ENCODE data around the gene THAP5. TPM values are rescaled to one million over a fixed set of nuclear protein-coding genes. Genes with fewer than 3 reads are reported as not detected.

The THAP5 gene
- total RNA-seq, 1 experiment from 2014 or later = 44.0 TPM

DNA sequence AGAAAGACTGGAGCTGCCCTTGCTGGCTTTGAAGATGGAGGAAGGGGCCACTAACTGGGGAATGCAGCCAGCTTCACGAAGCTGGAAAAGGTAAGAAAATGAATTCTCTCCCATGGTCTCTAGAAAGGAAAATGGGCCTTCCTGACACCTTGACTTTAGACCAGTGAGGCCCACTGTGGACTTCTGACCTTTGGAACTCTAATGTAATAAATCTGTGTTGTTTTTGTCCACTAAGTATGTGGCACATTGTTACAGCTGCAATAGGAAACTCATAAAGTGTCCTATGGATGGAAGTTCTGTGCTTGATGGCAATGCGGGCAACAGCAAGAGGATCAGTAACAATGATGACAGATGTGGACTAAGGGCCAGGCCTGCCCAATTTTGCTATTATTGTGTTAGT is 21.1 kb upstream of the THAP5 start:
- TF ChIP-seq, protein P1, sequence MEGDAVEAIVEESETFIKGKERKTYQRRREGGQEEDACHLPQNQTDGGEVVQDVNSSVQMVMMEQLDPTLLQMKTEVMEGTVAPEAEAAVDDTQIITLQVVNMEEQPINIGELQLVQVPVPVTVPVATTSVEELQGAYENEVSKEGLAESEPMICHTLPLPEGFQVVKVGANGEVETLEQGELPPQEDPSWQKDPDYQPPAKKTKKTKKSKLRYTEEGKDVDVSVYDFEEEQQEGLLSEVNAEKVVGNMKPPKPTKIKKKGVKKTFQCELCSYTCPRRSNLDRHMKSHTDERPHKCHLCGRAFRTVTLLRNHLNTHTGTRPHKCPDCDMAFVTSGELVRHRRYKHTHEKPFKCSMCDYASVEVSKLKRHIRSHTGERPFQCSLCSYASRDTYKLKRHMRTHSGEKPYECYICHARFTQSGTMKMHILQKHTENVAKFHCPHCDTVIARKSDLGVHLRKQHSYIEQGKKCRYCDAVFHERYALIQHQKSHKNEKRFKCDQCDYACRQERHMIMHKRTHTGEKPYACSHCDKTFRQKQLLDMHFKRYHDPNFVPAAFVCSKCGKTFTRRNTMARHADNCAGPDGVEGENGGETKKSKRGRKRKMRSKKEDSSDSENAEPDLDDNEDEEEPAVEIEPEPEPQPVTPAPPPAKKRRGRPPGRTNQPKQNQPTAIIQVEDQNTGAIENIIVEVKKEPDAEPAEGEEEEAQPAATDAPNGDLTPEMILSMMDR (IDR thresholded peaks at IDR 0.05; ENCODE audit: unreplicated experiment) = no peak
- no TSS peak for BruUV-seq (replicated peaks)
- H3K36me3 Mint-ChIP-seq (ENCODE audit: insufficient read depth, unreplicated experiment) = no peaks in the 10 kb centered on the region
- no peaks in the 10 kb centered on the region for H3K4me1 Mint-ChIP-seq (ENCODE audit: insufficient read depth, unreplicated experiment)
- no peak overlapping the region for H3K27ac Mint-ChIP-seq (ENCODE audit: low read depth, unreplicated experiment)
- POLR2A ChIA-PET = no interaction called here
- no peaks in the 10 kb centered on the region for H3K9me3 Mint-ChIP-seq (ENCODE audit: unreplicated experiment)
- no peak overlapping the region for H3K4me3 Mint-ChIP-seq (ENCODE audit: unreplicated experiment)
- no peak for DNase-seq (ENCODE audit: unreplicated experiment)
- CTCF ChIA-PET = interaction anchor here (0.6 to 1.2 kb wide), 2 partner anchors 11 to 341 kb away, joined by 3 read pairs; no protein-coding TSS in a partner anchor
- intact Hi-C loops (cut with micrococcal nuclease) = no loop called here
- peaks cover 21% of the 10 kb centered on the region for H3K27me3 Mint-ChIP-seq (ENCODE audit: insufficient read depth, unreplicated experiment)

DNA sequence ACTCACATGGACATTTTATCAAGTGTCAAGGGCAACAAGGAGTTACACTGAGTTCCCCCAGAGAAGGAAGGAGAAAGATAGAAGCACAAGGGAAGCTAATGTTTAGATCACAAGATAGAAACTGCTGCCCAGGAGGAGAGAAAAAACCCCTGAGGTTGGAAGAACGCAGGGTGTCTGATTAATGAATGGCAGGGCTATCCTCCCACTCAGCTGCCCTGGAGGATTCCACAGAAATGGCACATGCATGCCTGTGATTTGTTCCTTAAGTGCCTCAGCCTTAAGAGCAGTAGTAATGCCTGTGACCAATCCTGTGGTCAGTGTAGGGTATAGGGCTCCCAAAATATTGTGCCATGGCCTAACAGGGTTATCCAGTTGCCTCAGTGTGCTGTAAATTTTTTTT is 20.4 kb upstream of the THAP5 start:
- Mint-ChIP-seq H3K36me3 (ENCODE audit: insufficient read depth, unreplicated experiment) (no peaks in the 10 kb centered on the region), H3K4me3 (ENCODE audit: unreplicated experiment) (no peak overlapping the region)

GRCh38 chr7:108589199-108589598 is 19.7 kb upstream of the THAP5 start:
- Mint-ChIP-seq H3K4me1 (ENCODE audit: insufficient read depth, unreplicated experiment) (no peaks in the 10 kb centered on the region), H3K4me3 (ENCODE audit: unreplicated experiment) (no peak overlapping the region), H3K9me3 (ENCODE audit: unreplicated experiment) (no peaks in the 10 kb centered on the region), H3K27me3 (ENCODE audit: insufficient read depth, unreplicated experiment) (peaks cover 22% of the 10 kb centered on the region), H3K27ac (ENCODE audit: low read depth, unreplicated experiment) (no peak overlapping the region), H3K36me3 (ENCODE audit: insufficient read depth, unreplicated experiment) (no peaks in the 10 kb centered on the region)
- no TSS peak for BruUV-seq (replicated peaks)
- DNase-seq (ENCODE audit: unreplicated experiment) = no peak
- ChIA-PET POLR2A (interaction anchor here (1.0 kb wide), 1 partner anchor 19 kb away, joined by 3 read pairs; the partner anchor contains the start of gene DNAJB9), CTCF (no interaction called here)
- intact Hi-C loops (cut with micrococcal nuclease) = no loop called here
- TF ChIP-seq, protein P1 (IDR thresholded peaks at IDR 0.05; ENCODE audit: unreplicated experiment) = no peak

More for the DNA sequence above, 20.4 kb upstream of the THAP5 start:
- H3K27me3 Mint-ChIP-seq (ENCODE audit: insufficient read depth, unreplicated experiment) = peaks cover 22% of the 10 kb centered on the region
- intact Hi-C loops (cut with micrococcal nuclease) = no loop called here
- TF ChIP-seq, protein P1 (IDR thresholded peaks at IDR 0.05; ENCODE audit: unreplicated experiment) = no peak
- no peaks in the 10 kb centered on the region for H3K9me3 Mint-ChIP-seq (ENCODE audit: unreplicated experiment)
- no peaks in the 10 kb centered on the region for H3K4me1 Mint-ChIP-seq (ENCODE audit: insufficient read depth, unreplicated experiment)
- ChIA-PET POLR2A (interaction anchor here (1.0 kb wide), 1 partner anchor 20 kb away, joined by 3 read pairs; the partner anchor contains the start of gene DNAJB9), CTCF (interaction anchor here (0.7 to 1.2 kb wide), 2 partner anchors 10 to 31 kb away, joined by 3 read pairs; no protein-coding TSS in a partner anchor)
- DNase-seq (ENCODE audit: unreplicated experiment) = no peak
- no peak overlapping the region for H3K27ac Mint-ChIP-seq (ENCODE audit: low read depth, unreplicated experiment)
- BruUV-seq (replicated peaks) = no TSS peak

DNA sequence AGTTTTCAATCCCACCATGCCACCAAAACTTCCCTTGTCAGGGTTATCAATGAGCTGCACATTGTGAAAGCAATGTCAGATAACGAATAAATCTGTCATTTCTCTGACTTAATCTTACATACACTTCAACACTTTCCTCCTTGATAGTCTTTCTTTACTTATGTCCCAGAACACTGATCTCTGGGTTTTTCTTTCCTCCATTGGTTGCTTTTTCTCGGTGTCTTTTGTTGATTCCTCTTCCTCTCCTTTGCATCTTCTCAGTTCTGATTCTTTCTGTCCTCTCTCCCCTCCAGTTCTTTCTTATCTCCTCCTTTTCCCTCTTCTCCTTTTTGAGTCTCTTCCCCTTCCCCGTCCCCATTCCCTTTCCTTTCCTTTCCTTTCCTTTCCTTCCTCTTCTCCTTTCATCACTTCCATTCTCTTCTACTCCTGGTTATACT is 16.8 kb upstream of the THAP5 start:
- CTCF ChIA-PET = interaction anchor here (0.7 kb wide), 3 partner anchors 9 to 132 kb away, joined by 4 read pairs; no protein-coding TSS in a partner anchor
- peaks cover 22% of the 10 kb centered on the region for H3K27me3 Mint-ChIP-seq (ENCODE audit: insufficient read depth, unreplicated experiment)
- intact Hi-C loops (cut with micrococcal nuclease) = no loop called here
- no peak for DNase-seq (ENCODE audit: unreplicated experiment)
- POLR2A ChIA-PET = no interaction called here
- H3K9me3 Mint-ChIP-seq (ENCODE audit: unreplicated experiment) = no peaks in the 10 kb centered on the region
- H3K4me1 Mint-ChIP-seq (ENCODE audit: insufficient read depth, unreplicated experiment) = no peaks in the 10 kb centered on the region
- TF ChIP-seq, protein P1 (IDR thresholded peaks at IDR 0.05; ENCODE audit: unreplicated experiment) = no peak
- no peaks in the 10 kb centered on the region for H3K36me3 Mint-ChIP-seq (ENCODE audit: insufficient read depth, unreplicated experiment)
- H3K27ac Mint-ChIP-seq (ENCODE audit: low read depth, unreplicated experiment) = no peak overlapping the region
- no TSS peak for BruUV-seq (replicated peaks)
- no peak overlapping the region for H3K4me3 Mint-ChIP-seq (ENCODE audit: unreplicated experiment)

Data from MCF 10A (cell line).